Neural cell (in vitro differentiated cells): Measurements from ENCODE around the gene ZNF814.

Source experiments
- EZH2 ChIP-seq: fragments of 200-600, 300-800 bp; shearing (Covaris generic), sonication (generic); IDR thresholded peaks from 2 replicates; pipeline ENCODE4 v1.6.1; 2014; ENCODE audit warnings: antibody characterized with exemption, low read length, borderline replicate concordance, mild to moderate bottlenecking; ENCODE audit not compliant: insufficient read depth, poor library complexity, severe bottlenecking
- POLR2AphosphoS5 ChIP-seq: IDR thresholded peaks from 2 replicates; pipeline ENCODE4 v1.6.1; 2012
- RAD21 ChIP-seq: fragments of 450-650 bp; conservative IDR thresholded peaks from 2 replicates; pipeline ENCODE4 v1.6.1; 2014; ENCODE audit warnings: antibody characterized with exemption, mild to moderate bottlenecking, moderate library complexity
- TF ChIP-seq, protein P1 (sequence below): fragments of 450-650 bp; IDR thresholded peaks from 2 replicates; pipeline ENCODE4 v1.5.1; 2014; ENCODE audit warnings: antibody characterized with exemption, mild to moderate bottlenecking, moderate library complexity; ENCODE audit not compliant: poor library complexity, severe bottlenecking

GRCh38 chr19:57914531-57914930 lies 25.7 kb upstream of the ZNF814 start:
- TF ChIP-seq POLR2AphosphoS5 (no peak), RAD21 (no peak), EZH2 (no peak)
- TF ChIP-seq, protein P1, sequence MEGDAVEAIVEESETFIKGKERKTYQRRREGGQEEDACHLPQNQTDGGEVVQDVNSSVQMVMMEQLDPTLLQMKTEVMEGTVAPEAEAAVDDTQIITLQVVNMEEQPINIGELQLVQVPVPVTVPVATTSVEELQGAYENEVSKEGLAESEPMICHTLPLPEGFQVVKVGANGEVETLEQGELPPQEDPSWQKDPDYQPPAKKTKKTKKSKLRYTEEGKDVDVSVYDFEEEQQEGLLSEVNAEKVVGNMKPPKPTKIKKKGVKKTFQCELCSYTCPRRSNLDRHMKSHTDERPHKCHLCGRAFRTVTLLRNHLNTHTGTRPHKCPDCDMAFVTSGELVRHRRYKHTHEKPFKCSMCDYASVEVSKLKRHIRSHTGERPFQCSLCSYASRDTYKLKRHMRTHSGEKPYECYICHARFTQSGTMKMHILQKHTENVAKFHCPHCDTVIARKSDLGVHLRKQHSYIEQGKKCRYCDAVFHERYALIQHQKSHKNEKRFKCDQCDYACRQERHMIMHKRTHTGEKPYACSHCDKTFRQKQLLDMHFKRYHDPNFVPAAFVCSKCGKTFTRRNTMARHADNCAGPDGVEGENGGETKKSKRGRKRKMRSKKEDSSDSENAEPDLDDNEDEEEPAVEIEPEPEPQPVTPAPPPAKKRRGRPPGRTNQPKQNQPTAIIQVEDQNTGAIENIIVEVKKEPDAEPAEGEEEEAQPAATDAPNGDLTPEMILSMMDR: no peak
